Spinal cord (tissue), 10 donors: ENCODE results near the gene UBE2E2. TPM values are rescaled to one million over a fixed set of nuclear protein-coding genes. Genes with fewer than 3 reads are reported as not detected.

ENCODE experiments used
- DNase-seq, 6 donors: peaks; one replicate each; pipeline versions ENCODE4 v3.0.0 to v3.0.0-alpha.2; 2013 to 2015; ENCODE audit warnings: low spot score in 6 of 6, low read depth in 4 of 6
- H3K27ac ChIP-seq: one replicate; pipeline ENCODE4 v1.5.1; 2013; ENCODE audit warnings: low read depth, low read length, control low read depth
- H3K27me3 ChIP-seq: one replicate; pipeline ENCODE4 v1.6.1; 2013; ENCODE audit warnings: low read length; ENCODE audit not compliant: control insufficient read depth, insufficient read depth
- H3K36me3 ChIP-seq: one replicate; pipeline ENCODE4 v1.6.1; 2013; ENCODE audit warnings: low read length; ENCODE audit not compliant: control insufficient read depth, insufficient read depth
- H3K4me1 ChIP-seq: one replicate; pipeline ENCODE4 v1.6.1; 2013; ENCODE audit warnings: low read length; ENCODE audit not compliant: control insufficient read depth, insufficient read depth
- H3K4me3 ChIP-seq: one replicate; pipeline ENCODE4 v1.5.1; 2013; ENCODE audit warnings: low read depth, low read length, control low read depth
- H3K9me3 ChIP-seq: one replicate; pipeline ENCODE4 v1.6.1; 2013; ENCODE audit warnings: low read length; ENCODE audit not compliant: control insufficient read depth, insufficient read depth
- WGBS: methylation state at CpG from one replicate; pipeline ENCODE4 v1.1.5; 2013; ENCODE audit warnings: missing lambda C conversion rate; ENCODE audit not compliant: insufficient coverage; 5-methylcytosine and 5-hydroxymethylcytosine counted together
- polyA plus RNA-seq, 2 donors: library from polyadenylated mRNA; unstranded; fragments of 120-200 nt; gene quantifications; one replicate each; pipeline ENCODE4 v1.2.1, GENCODE V29; 2013; ENCODE audit not compliant: insufficient read length in 2 of 2
- total RNA-seq, 2 donors: library from RNA; depleted of rRNA in 1 of 2; stranded (reverse); fragments of 120-200 nt in 1 of 2; fragments of >200 nt in 1 of 2; gene quantifications; one replicate each; pipeline versions ENCODE4 v1.2.3 to v1.2.4, GENCODE V29; 2013 to 2014
- donor health status: healthy.

The UBE2E2 gene
- total and polyA plus RNA-seq, 4 donors, result 38.8 to 144 (median 82.6) TPM

DNA sequence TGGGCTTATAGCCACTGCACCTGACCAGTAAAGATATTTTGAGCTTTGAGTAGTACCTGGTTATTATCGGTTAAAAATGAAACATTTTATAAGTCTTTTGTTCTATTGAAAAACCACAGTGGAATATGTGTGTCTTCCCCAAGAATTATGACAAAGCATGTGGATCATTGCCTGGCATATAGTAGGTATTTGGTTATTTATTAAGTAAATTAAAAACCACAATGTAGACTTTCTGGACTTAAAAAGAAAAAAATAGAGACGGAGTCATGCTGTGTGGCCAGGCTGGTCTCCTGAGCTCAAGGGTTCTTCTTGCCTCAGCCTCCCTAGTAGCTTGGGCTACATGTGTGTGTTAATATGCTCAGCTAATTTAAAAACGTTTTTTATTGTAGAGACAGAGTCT, 43.5 kb downstream of the UBE2E2 start:
- no peak overlapping the region for H3K4me3 ChIP-seq
- no peaks in the 10 kb centered on the region for H3K27me3 ChIP-seq
- H3K36me3 ChIP-seq, result no peaks in the 10 kb centered on the region
- peaks cover 2% of the 10 kb centered on the region for H3K4me1 ChIP-seq
- no peaks in the 10 kb centered on the region for H3K9me3 ChIP-seq
- DNase-seq, result no peak
- no peak overlapping the region for H3K27ac ChIP-seq
- no CpG with 5 or more reads among the region's 3 CpGs for WGBS

DNA sequence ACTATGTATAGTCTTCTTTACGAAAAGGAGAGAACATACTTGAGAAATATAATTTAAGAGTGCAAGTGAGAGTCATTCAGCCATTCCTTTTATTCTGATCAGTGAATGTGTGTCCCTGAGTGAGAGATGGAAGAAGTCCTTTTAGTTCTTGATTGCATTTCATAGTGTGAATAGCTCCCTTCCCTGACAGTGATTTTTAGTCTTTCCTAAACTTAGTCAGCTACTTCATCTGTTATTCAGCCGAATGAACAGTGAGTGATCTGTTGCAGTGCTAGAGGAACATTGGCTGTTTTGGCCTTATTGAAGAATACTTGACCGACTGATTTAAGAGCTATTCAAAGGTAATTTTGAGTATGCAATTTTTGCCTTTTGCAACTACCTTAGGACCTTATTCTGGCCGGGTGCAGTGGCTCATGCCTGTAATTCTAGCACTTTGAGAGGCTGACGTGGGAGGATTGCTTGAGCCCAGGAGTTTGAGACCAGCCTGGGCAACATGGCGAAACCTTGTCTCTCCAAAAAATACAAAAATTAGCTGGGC, 45.5 kb downstream of the UBE2E2 start:
- Histone ChIP-seq H3K36me3 (no peaks in the 10 kb centered on the region), H3K27ac (no peak overlapping the region), H3K27me3 (no peaks in the 10 kb centered on the region), H3K4me1 (peaks cover 2% of the 10 kb centered on the region), H3K4me3 (no peak overlapping the region), H3K9me3 (no peaks in the 10 kb centered on the region)
- 82% methylated on average over 3 of the region's 6 CpGs for WGBS
- no peak for DNase-seq

DNA sequence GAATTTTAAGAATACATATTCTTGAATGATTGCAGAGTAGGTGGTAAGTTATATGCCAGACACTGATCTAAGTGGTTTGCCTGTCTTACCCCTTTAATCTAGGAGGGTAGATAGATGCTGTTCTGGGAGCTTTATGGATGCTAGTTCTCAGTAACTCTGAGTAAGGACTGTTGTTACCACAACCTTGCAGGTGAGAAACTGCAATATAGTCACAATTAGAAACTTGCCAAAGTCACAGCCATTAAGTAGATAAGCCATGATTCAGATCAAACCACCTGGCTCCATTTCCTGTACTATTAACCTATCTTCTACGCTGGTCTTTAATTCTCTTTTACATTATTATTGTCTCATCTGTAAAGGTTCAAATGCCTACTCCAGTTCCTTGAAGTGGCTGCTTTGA, 46.8 kb downstream of the UBE2E2 start:
- no peak overlapping the region for H3K4me3 ChIP-seq
- no peaks in the 10 kb centered on the region for H3K9me3 ChIP-seq
- peaks cover 2% of the 10 kb centered on the region for H3K4me1 ChIP-seq
- H3K27me3 ChIP-seq, result no peaks in the 10 kb centered on the region
- WGBS, result no CpG with 5 or more reads among the region's 1 CpG
- no peak for DNase-seq
- no peaks in the 10 kb centered on the region for H3K36me3 ChIP-seq
- H3K27ac ChIP-seq, result no peak overlapping the region

DNA sequence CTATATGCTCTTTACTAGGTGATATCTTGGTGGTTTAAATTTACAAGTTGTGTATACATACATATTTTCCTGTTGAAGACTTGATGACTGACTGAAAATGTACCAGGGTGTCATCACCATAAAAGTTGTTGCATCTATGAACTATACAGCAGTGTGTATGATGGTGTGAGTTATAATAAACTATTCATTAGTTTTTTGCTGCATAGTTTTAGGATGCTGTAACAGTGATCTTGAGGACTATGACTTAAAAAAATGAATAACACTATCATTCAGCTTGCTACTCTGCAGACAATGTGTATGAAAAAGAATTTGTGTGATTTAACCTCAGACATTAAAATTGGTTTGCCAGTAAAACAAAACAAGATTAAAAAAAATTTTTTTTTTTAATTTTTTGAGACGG, 49.0 kb downstream of the UBE2E2 start:
- DNase-seq, result no peak
- H3K27me3 ChIP-seq, result no peaks in the 10 kb centered on the region
- no peak overlapping the region for H3K27ac ChIP-seq
- no peaks in the 10 kb centered on the region for H3K9me3 ChIP-seq
- H3K36me3 ChIP-seq, result no peaks in the 10 kb centered on the region
- H3K4me1 ChIP-seq, result peaks cover 2% of the 10 kb centered on the region
- 90% methylated on average over 1 of the region's 1 CpG for WGBS
- H3K4me3 ChIP-seq, result no peak overlapping the region

DNA sequence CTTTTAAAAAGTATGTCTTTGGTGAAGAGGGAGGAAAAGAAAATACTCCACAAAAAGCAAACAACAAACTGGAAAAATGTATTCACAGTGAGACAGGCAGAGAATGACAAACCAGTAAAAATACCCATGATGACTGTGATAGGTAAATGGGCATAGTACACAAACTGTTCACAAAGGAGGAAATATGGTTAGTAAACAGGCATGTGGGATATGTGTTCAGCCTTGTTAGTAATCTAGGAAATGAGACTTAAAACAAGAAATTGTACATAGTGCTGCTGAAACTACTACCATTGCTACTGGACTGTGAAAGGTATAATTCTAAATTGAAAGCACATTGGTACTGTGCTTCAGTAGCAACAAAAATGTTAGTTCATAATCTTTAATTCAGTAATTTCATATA, 50.1 kb downstream of the UBE2E2 start:
- H3K4me3 ChIP-seq, result no peak overlapping the region
- no peak overlapping the region for H3K27ac ChIP-seq
- no peaks in the 10 kb centered on the region for H3K36me3 ChIP-seq
- no peaks in the 10 kb centered on the region for H3K9me3 ChIP-seq
- peaks cover 2% of the 10 kb centered on the region for H3K4me1 ChIP-seq
- H3K27me3 ChIP-seq, result no peaks in the 10 kb centered on the region
- DNase-seq, result no peak

DNA sequence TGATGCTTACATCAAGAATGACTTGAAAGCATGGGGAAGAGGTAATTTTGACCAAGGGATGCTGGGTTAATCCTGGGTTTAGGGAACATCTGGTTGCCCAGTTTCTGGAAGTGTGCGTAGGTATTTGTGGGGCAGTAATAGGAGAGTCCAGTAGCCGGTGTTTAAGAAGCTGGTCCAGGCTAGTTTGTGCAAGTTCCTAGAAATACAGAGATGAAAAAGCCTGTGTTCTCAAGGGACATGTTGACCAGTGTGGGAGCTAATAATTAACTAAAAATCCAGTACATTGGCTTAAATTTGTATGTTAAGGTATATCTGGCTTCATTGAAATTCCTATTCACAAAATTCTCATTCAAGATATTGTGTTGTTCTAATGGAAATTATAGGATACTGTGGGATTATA, 51.2 kb downstream of the UBE2E2 start:
- no peak for DNase-seq

DNA sequence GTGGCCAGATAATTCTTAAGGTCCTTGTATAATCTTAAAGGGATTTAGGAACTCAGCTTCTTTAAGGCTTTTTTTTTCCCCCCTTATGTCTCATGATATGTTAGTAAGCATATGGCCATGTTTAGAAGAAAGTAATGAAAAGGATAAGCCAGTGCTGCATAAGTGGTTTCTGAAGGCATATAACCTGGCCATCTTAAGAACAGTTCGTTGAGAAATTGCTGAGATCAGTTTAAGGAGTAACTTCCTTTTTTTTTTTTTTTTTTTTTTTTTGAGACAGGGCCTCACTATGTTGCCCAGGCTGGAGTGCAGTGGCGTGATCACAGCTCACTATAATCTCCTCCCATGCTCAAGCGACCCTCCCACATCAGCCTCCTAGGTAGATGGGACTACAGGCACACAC, 51.7 kb downstream of the UBE2E2 start:
- no peak overlapping the region for H3K4me3 ChIP-seq
- no peaks in the 10 kb centered on the region for H3K36me3 ChIP-seq
- peaks cover 2% of the 10 kb centered on the region for H3K4me1 ChIP-seq
- WGBS, result no CpG with 5 or more reads among the region's 3 CpGs
- H3K9me3 ChIP-seq, result no peaks in the 10 kb centered on the region
- no peak overlapping the region for H3K27ac ChIP-seq
- H3K27me3 ChIP-seq, result no peaks in the 10 kb centered on the region
- no peak for DNase-seq

More for the DNA sequence above, 51.2 kb downstream of the UBE2E2 start:
- Histone ChIP-seq H3K27me3 (no peaks in the 10 kb centered on the region), H3K36me3 (no peaks in the 10 kb centered on the region), H3K4me1 (peaks cover 2% of the 10 kb centered on the region), H3K4me3 (no peak overlapping the region), H3K9me3 (no peaks in the 10 kb centered on the region), H3K27ac (no peak overlapping the region)
- WGBS, result 100% methylated on average over 2 of the region's 2 CpGs

DNA sequence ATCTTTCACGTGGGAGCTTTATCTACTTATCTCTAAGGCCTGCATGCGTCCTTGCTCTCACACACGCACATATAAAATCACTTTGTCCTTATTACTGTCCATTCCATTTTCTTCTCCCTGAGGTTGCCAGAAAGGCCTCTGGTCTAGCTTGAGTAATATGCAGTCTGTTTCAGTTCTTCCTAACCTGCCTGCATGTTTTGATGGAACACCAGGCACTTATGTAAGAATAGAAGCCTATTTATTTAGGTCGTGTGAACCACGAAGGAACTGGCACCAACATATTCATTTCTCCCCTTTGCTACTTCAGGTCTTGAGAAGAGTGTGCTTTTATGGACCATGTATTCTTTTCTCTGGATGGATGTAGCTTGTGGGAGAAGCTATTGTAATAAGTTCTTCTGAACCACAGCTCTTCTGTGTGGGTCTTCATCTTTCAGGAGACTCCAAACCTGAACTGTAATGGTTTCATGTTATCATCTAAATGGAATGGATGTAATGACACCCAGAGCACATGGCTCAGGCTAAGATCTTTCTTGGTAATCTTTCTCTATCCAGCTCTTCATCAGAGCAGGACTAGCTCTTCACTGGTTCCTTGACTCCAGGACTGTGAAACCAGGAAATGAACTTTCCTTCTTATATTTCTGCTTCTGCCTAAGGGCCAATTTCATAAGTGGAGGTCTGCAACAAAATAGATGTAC, 53.8 kb downstream of the UBE2E2 start:
- Histone ChIP-seq H3K4me1 (no peaks in the 10 kb centered on the region), H3K4me3 (no peak overlapping the region), H3K27ac (no peak overlapping the region), H3K27me3 (no peaks in the 10 kb centered on the region), H3K9me3 (no peaks in the 10 kb centered on the region), H3K36me3 (no peaks in the 10 kb centered on the region)
- peak in 1 of 6 donors; percentile 35 for DNase-seq
- WGBS, result 83% methylated on average over 1 of the region's 5 CpGs

DNA sequence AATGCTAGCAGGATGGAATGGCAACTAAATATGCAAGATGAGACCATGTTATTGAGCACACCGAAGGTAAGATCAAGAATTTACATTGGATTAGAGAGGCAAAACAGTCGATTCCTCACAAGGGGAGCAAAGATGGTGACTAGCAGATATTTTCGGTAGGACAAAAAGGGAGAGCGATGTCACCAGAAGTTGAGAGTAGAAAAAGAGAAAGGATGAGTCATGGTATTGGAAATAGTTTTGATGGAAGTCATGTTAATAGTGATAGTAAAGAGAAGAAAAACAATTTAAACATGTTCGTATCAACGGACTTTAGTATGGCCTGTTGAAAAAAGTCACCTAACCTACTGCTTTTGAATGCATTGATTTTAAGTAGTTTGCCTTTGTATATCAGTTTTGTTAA, 55.0 kb downstream of the UBE2E2 start:
- no peak overlapping the region for H3K27ac ChIP-seq
- 97% methylated on average over 4 of the region's 6 CpGs for WGBS
- no peak overlapping the region for H3K4me3 ChIP-seq
- H3K9me3 ChIP-seq, result no peaks in the 10 kb centered on the region
- no peak for DNase-seq
- H3K4me1 ChIP-seq, result no peaks in the 10 kb centered on the region
- no peaks in the 10 kb centered on the region for H3K27me3 ChIP-seq
- no peaks in the 10 kb centered on the region for H3K36me3 ChIP-seq

DNA sequence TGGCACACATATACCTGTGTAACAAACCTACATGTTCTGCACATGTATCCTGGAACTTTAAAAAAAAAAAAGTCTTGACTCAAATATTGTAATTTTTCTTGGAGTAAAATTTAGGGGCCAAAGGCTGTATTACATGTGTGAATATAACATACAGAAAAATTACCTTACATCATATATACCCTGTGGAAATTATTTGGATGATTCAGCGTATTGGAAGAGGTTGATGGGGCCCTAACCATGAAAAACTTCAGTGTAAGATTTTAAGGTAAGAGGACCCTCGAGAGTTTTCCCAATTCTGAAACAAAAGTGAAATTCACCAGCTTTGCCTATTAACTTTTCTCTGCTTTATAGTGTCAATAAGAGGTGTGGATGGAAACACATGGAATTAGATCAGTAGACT, 56.4 kb downstream of the UBE2E2 start:
- no peak for DNase-seq
- no CpG with 5 or more reads among the region's 2 CpGs for WGBS
- no peak overlapping the region for H3K4me3 ChIP-seq
- no peaks in the 10 kb centered on the region for H3K27me3 ChIP-seq
- H3K36me3 ChIP-seq, result no peaks in the 10 kb centered on the region
- H3K9me3 ChIP-seq, result no peaks in the 10 kb centered on the region
- H3K4me1 ChIP-seq, result no peaks in the 10 kb centered on the region
- no peak overlapping the region for H3K27ac ChIP-seq
